Subcutaneous abdominal adipose tissue (tissue), 5 donors: ENCODE data around the gene GPALPP1.
"Not testable (repeated sequence)": the region's sequence is repeated elsewhere in the genome, so short reads cannot be mapped to it uniquely, and the experiment has no call there.

Experiments used
- H3K27ac ChIP-seq: one replicate; pipeline ENCODE4 v1.7.0; 2013; ENCODE audit warnings: low read depth, mild to moderate bottlenecking, inconsistent platforms, low read length, moderate library complexity
- H3K27me3 ChIP-seq, 5 donors: one replicate each; pipeline ENCODE4 v1.7.0; 2013; ENCODE audit warnings: low read length in 5 of 5, inconsistent platforms in 1 of 5; ENCODE audit not compliant: control insufficient read depth in 5 of 5, insufficient read depth in 4 of 5
- H3K36me3 ChIP-seq, 5 donors: one replicate each; pipeline ENCODE4 v1.7.0; 2013; ENCODE audit warnings: low read length in 5 of 5; ENCODE audit not compliant: control insufficient read depth in 5 of 5, insufficient read depth in 5 of 5
- H3K4me1 ChIP-seq, 5 donors: one replicate each; pipeline ENCODE4 v1.7.0; 2013; ENCODE audit warnings: low read length in 5 of 5, mild to moderate bottlenecking in 3 of 5, moderate library complexity in 1 of 5; ENCODE audit not compliant: control insufficient read depth in 5 of 5, insufficient read depth in 5 of 5
- H3K4me3 ChIP-seq, 5 donors: one replicate each; pipeline ENCODE4 v1.7.0; 2013; ENCODE audit warnings: low read length in 5 of 5, low read depth in 1 of 5
- H3K9ac ChIP-seq, 5 donors: one replicate each; pipeline ENCODE4 v1.7.0; 2013; ENCODE audit warnings: low read length in 5 of 5, mild to moderate bottlenecking in 4 of 5, moderate library complexity in 3 of 5
- H3K9me3 ChIP-seq, 5 donors: one replicate each; pipeline ENCODE4 v1.7.0; 2013; ENCODE audit warnings: low read length in 5 of 5; ENCODE audit not compliant: control insufficient read depth in 5 of 5
- donor health status: healthy.
- donor health status: healthy.
- donor health status: healthy.
- donor health status: healthy.
- donor health status: healthy.

The GPALPP1 gene

GRCh38 chr13:45055198-45055901, 66.0 kb downstream of the GPALPP1 start:
- Histone ChIP-seq H3K9ac (no peak overlapping the region), H3K4me1 (peaks cover 0 to 13% (median 0%) of the 10 kb centered on the region in 5 donors), H3K9me3 (no peaks in the 10 kb centered on the region), H3K27me3 (peaks cover 0 to 3% (median 0%) of the 10 kb centered on the region in 5 donors), H3K4me3 (no peak overlapping the region), H3K27ac (no peak overlapping the region), H3K36me3 (no peaks in the 10 kb centered on the region)

- H3K36me3 ChIP-seq = no peaks in the 10 kb centered on the region
- H3K4me1 ChIP-seq = peaks cover 0 to 13% (median 0%) of the 10 kb centered on the region in 5 donors
- H3K9ac ChIP-seq = no peak overlapping the region
- peaks cover 0 to 3% (median 0%) of the 10 kb centered on the region in 5 donors for H3K27me3 ChIP-seq
- no peak overlapping the region for H3K27ac ChIP-seq
- H3K9me3 ChIP-seq = no peaks in the 10 kb centered on the region
- H3K4me3 ChIP-seq = no peak overlapping the region
Measured at GRCh38 chr13:45055902-45056648, 66.7 kb downstream of the GPALPP1 start.

- no peak overlapping the region for H3K27ac ChIP-seq
- H3K4me1 ChIP-seq = peaks cover 0 to 13% (median 0%) of the 10 kb centered on the region in 5 donors
- peaks cover 0 to 3% (median 0%) of the 10 kb centered on the region in 5 donors for H3K27me3 ChIP-seq
- no peaks in the 10 kb centered on the region for H3K36me3 ChIP-seq
- no peak overlapping the region for H3K9ac ChIP-seq
- no peaks in the 10 kb centered on the region for H3K9me3 ChIP-seq
- H3K4me3 ChIP-seq = no peak overlapping the region
Measured at GRCh38 chr13:45060062-45060461, 70.7 kb downstream of the GPALPP1 start.

GRCh38 chr13:45063261-45063860, 74.0 kb downstream of the GPALPP1 start:
- Histone ChIP-seq H3K9me3 (no peaks in the 10 kb centered on the region), H3K27ac (no peak overlapping the region), H3K36me3 (no peaks in the 10 kb centered on the region), H3K9ac (no peak overlapping the region), H3K27me3 (peaks cover 0 to 6% (median 0%) of the 10 kb centered on the region in 5 donors), H3K4me1 (no peaks in the 10 kb centered on the region), H3K4me3 (no peak overlapping the region)

- not testable (repeated sequence) for H3K27ac ChIP-seq, H3K9me3 ChIP-seq, H3K36me3 ChIP-seq, H3K27me3 ChIP-seq, H3K9ac ChIP-seq, H3K4me3 ChIP-seq, H3K4me1 ChIP-seq
Measured at GRCh38 chr13:45063889-45064288, 74.6 kb downstream of the GPALPP1 start.

GRCh38 chr13:45064889-45065288, 75.6 kb downstream of the GPALPP1 start:
- Histone ChIP-seq H3K27ac (no peak overlapping the region), H3K27me3 (peaks cover 0 to 6% (median 0%) of the 10 kb centered on the region in 5 donors), H3K9me3 (no peaks in the 10 kb centered on the region), H3K9ac (no peak overlapping the region), H3K4me1 (no peaks in the 10 kb centered on the region), H3K4me3 (no peak overlapping the region), H3K36me3 (no peaks in the 10 kb centered on the region)

- Histone ChIP-seq H3K27me3 (peaks cover 0 to 3% (median 0%) of the 10 kb centered on the region in 5 donors), H3K36me3 (no peaks in the 10 kb centered on the region), H3K9ac (no peak overlapping the region), H3K4me1 (no peaks in the 10 kb centered on the region), H3K27ac (no peak overlapping the region), H3K4me3 (no peak overlapping the region), H3K9me3 (no peaks in the 10 kb centered on the region)
Measured at GRCh38 chr13:45068036-45069001, 79.0 kb downstream of the GPALPP1 start.

- Histone ChIP-seq H3K4me1 (no peaks in the 10 kb centered on the region), H3K4me3 (no peak overlapping the region), H3K27ac (no peak overlapping the region), H3K9ac (no peak overlapping the region), H3K9me3 (no peaks in the 10 kb centered on the region), H3K27me3 (no peaks in the 10 kb centered on the region), H3K36me3 (no peaks in the 10 kb centered on the region)
Measured at GRCh38 chr13:45073809-45074208, 84.5 kb downstream of the GPALPP1 start.

GRCh38 chr13:45074721-45075120, 85.4 kb downstream of the GPALPP1 start:
- Histone ChIP-seq H3K27me3 (no peaks in the 10 kb centered on the region), H3K27ac (no peak overlapping the region), H3K36me3 (no peaks in the 10 kb centered on the region), H3K9ac (no peak overlapping the region), H3K4me3 (no peak overlapping the region), H3K4me1 (no peaks in the 10 kb centered on the region), H3K9me3 (no peaks in the 10 kb centered on the region)
